ENCODE results near the gene CLASP2.
"Not testable (repeated sequence)": the region's sequence is repeated elsewhere in the genome, so short reads cannot be mapped to it uniquely, and the experiment has no call there.

The CLASP2 gene

DNA sequence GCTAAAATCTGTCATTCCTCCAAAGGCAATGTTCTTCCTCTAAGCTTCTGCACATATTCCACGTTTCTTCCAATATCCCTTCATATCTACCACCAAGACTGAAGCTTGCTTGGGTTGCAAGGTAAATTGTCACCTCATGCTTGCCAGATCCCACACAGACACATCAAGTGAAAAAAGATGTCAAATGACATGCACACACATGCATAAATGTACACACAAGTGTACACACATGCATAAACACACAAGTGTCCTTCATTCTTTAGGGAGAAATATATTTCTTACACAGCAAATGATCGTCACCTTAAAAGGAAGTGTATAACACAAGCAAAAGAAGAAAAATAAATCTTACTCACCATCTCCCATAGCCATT is 59.4 kb downstream of the CLASP2 start:
- H3K4me3 ChIP-seq (ENCODE audit: control insufficient read depth, low read depth, low read length) = peak overlapping the region; percentile 34
- DNase-seq (ENCODE audit: low read depth) = no peak
- TF ChIP-seq, protein P1, sequence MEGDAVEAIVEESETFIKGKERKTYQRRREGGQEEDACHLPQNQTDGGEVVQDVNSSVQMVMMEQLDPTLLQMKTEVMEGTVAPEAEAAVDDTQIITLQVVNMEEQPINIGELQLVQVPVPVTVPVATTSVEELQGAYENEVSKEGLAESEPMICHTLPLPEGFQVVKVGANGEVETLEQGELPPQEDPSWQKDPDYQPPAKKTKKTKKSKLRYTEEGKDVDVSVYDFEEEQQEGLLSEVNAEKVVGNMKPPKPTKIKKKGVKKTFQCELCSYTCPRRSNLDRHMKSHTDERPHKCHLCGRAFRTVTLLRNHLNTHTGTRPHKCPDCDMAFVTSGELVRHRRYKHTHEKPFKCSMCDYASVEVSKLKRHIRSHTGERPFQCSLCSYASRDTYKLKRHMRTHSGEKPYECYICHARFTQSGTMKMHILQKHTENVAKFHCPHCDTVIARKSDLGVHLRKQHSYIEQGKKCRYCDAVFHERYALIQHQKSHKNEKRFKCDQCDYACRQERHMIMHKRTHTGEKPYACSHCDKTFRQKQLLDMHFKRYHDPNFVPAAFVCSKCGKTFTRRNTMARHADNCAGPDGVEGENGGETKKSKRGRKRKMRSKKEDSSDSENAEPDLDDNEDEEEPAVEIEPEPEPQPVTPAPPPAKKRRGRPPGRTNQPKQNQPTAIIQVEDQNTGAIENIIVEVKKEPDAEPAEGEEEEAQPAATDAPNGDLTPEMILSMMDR (conservative IDR thresholded peaks at IDR 0.05; ENCODE audit: control insufficient read depth, insufficient read depth, low read depth, low read length) = no peak

DNA sequence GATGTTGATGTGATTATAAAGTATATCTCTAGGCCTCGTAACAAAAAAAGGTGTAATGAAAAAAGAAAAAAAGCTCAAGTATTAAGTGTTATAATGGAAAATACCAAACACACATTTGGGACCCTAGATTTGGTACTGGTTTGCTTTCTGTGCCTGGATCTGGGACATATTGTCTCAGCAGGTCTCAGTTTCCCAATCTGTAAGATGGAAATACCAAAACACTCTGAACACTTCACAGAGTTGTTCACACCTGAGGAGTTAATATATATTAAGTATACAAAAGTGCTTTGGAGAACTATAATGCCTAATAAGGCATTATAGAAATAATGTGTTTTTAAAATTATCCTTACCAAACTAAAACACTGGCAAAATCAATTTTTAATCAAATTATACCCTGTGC is 60.0 kb downstream of the CLASP2 start:
- H3K4me3 ChIP-seq (ENCODE audit: control insufficient read depth, low read depth, low read length) = no peak overlapping the region
- no peak for DNase-seq (ENCODE audit: low read depth)
- TF ChIP-seq, protein P1 (conservative IDR thresholded peaks at IDR 0.05; ENCODE audit: control insufficient read depth, insufficient read depth, low read depth, low read length) = no peak

DNA sequence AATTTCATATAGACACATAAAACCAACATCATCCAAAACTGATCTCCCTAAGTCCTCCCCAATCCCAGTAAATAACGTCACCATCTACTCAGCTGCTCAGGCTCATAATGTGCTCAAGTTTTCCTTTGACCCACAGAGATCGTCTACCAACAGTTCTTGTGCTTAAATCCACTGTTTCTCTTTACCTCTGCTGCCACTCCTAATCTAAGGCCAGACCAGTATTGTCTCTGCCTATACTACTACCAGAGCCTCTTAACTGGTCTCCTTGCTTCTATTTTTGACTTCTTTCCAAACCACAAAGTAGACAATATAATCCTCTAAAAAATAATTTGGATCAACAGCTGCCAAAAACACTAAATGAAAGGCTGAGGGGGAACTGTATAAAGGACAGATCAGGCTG is 65.3 kb downstream of the CLASP2 start:
- no peak for DNase-seq (ENCODE audit: low read depth)
- H3K4me3 ChIP-seq (ENCODE audit: control insufficient read depth, low read depth, low read length) = no peak overlapping the region
- TF ChIP-seq, protein P1 (conservative IDR thresholded peaks at IDR 0.05; ENCODE audit: control insufficient read depth, insufficient read depth, low read depth, low read length) = no peak

DNA sequence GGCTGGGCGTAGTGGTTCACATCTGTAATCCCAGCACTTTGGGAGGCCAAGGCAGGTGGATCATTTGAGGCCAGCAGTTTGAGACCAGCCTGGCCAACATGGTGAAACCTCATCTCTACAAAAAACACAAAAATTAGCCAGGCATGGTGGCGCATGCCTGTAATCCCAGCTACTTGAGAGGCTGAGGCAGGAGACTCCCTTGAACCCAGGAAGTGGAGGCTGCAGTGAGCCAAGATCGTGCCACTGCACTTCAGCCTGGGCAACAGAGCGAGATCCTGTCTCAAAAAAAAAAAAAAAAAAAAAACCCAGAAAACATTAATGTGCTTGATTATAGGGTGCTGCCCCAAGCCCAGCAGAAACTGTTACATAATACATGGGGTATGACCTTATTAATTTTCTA is 67.0 kb downstream of the CLASP2 start:
- DNase-seq (ENCODE audit: low read depth); H3K4me3 ChIP-seq (ENCODE audit: control insufficient read depth, low read depth, low read length): not testable (repeated sequence)

DNA sequence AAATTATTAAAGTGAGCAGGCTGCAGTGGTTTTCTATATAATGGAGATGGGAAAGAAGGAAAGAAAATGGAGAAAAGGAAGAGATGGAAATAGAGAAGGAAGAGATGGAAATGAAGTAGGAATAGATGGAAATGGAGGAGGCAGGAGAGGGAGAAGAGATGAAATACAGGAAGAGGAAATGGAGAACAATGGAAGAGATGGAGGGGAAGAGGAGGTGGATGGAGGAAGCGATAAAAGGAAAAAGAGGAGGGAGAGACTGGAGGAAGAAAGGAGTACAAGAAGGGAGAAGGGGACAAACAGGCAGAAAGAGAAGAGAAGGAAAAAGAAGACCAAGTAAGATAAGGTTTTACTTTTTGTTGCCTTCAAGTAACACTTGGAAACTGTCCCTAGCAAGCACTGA is 67.6 kb downstream of the CLASP2 start:
- TF ChIP-seq, protein P1 (conservative IDR thresholded peaks at IDR 0.05; ENCODE audit: control insufficient read depth, insufficient read depth, low read depth, low read length) = no peak
- no peak for DNase-seq (ENCODE audit: low read depth)
- H3K4me3 ChIP-seq (ENCODE audit: control insufficient read depth, low read depth, low read length) = no peak overlapping the region

DNA sequence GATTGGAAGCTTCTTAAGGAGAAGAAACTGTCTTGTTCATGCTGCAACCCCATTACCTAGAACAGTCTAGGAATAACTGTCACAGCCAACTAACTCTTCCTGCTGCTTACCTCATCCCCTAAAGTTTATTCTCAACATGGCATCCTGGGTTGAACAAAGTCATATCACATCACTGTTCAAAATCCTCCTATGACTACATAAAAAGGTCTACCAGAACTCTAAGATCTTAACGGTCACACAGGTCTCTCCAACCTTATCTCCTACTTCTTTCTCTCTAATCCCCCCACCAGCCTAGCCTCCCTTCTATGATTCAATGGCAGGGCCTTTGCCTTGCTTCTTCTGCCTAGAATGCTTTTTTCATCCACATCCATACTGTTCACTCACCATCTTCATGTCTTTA is 69.3 kb downstream of the CLASP2 start:
- DNase-seq (ENCODE audit: low read depth) = no peak
- TF ChIP-seq, protein P1 (conservative IDR thresholded peaks at IDR 0.05; ENCODE audit: control insufficient read depth, insufficient read depth, low read depth, low read length) = no peak
- no peak overlapping the region for H3K4me3 ChIP-seq (ENCODE audit: control insufficient read depth, low read depth, low read length)

DNA sequence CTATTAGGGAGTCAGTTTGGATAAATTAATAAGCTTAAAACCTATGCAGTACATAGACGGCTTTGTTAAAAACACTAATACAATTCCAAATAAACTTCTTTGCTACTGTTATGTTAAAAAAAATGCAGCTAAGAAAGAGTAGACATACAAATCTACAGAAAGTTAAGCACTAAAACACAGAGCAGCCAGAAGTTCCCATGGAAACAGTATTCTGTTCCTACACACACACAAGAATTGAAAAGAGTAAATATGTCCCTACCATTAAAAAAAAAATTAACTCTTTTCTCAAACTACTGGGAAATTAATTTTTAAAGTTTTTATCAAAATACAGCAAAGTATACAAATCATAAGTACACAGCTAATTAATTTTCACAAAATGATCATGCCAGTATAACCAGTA is 71.6 kb downstream of the CLASP2 start:
- TF ChIP-seq, protein P1 (conservative IDR thresholded peaks at IDR 0.05; ENCODE audit: control insufficient read depth, insufficient read depth, low read depth, low read length) = no peak
- no peak for DNase-seq (ENCODE audit: low read depth)
- no peak overlapping the region for H3K4me3 ChIP-seq (ENCODE audit: control insufficient read depth, low read depth, low read length)
